H9 (cell line): Measurements from ENCODE around the gene CCNY. TPM values are rescaled to one million over a fixed set of nuclear protein-coding genes. Genes with fewer than 3 reads are reported as not detected.
A peak's percentile ranks its signal among the peaks of the same experiment; 100 is the strongest.

Experiments used
- DNase-seq: peaks from one replicate; pipeline ENCODE4 v3.0.0-alpha.2; 2017
- H2AFZ ChIP-seq: one replicate; pipeline ENCODE4 v1.6.1; 2013; ENCODE audit warnings: mild to moderate bottlenecking, low read length, control low read depth, moderate library complexity
- H2AK5ac ChIP-seq: 2 replicates; pipeline ENCODE4 v1.6.1; 2013; ENCODE audit warnings: low read length, control low read depth, mixed read lengths; ENCODE audit not compliant: insufficient read length
- H2BK120ac ChIP-seq: one replicate; pipeline ENCODE4 v1.6.1; 2013; ENCODE audit warnings: low read depth, mild to moderate bottlenecking, low read length, control low read depth, inconsistent platforms; ENCODE audit not compliant: poor library complexity, severe bottlenecking
- H2BK12ac ChIP-seq: 2 replicates; pipeline ENCODE4 v1.6.1; 2013; ENCODE audit warnings: low read length, control low read depth, mixed read lengths, low read depth; ENCODE audit not compliant: insufficient read length
- H2BK15ac ChIP-seq: 2 replicates; pipeline ENCODE4 v1.6.1; 2013; ENCODE audit warnings: low read depth, low read length, control low read depth
- H2BK20ac ChIP-seq: one replicate; pipeline ENCODE4 v1.6.1; 2013; ENCODE audit warnings: low read depth, mild to moderate bottlenecking, low read length, control low read depth, inconsistent platforms; ENCODE audit not compliant: poor library complexity, severe bottlenecking
- H2BK5ac ChIP-seq: 2 replicates; pipeline ENCODE4 v1.6.1; 2013; ENCODE audit warnings: low read length, control low read depth, mixed read lengths; ENCODE audit not compliant: insufficient read length
- H3K14ac ChIP-seq: 2 replicates; pipeline ENCODE4 v1.6.1; 2013; ENCODE audit warnings: low read length, control low read depth; ENCODE audit not compliant: insufficient read depth
- H3K18ac ChIP-seq: 2 replicates; pipeline ENCODE4 v1.6.1; 2013; ENCODE audit warnings: low read depth, mild to moderate bottlenecking, mixed read lengths, low read length, control low read depth; ENCODE audit not compliant: insufficient read length
- H3K23ac ChIP-seq: 2 replicates; pipeline ENCODE4 v1.6.1; 2013; ENCODE audit warnings: low read length, control low read depth, mixed read lengths, low read depth; ENCODE audit not compliant: insufficient read length
- H3K23me2 ChIP-seq: 2 replicates; pipeline ENCODE4 v1.6.1; 2013; ENCODE audit warnings: low read depth, mild to moderate bottlenecking, mixed read lengths, low read length, control low read depth; ENCODE audit not compliant: insufficient read length, poor library complexity, severe bottlenecking
- H3K27ac ChIP-seq: 2 replicates; pipeline ENCODE4 v1.5.1; 2013; ENCODE audit warnings: low read length, control low read depth, mixed read lengths, low read depth; ENCODE audit not compliant: insufficient read length
- H3K27me3 ChIP-seq: 2 replicates; pipeline ENCODE4 v1.6.1; 2013; ENCODE audit warnings: low read length, control low read depth, inconsistent platforms; ENCODE audit not compliant: insufficient read depth
- H3K4ac ChIP-seq: 2 replicates; pipeline ENCODE4 v1.6.1; 2013; ENCODE audit warnings: low read depth, mild to moderate bottlenecking, control low read depth, inconsistent platforms, low read length, moderate library complexity
- H3K4me1 ChIP-seq: 2 replicates; pipeline ENCODE4 v1.6.1; 2013; ENCODE audit warnings: low read length, control low read depth, inconsistent platforms; ENCODE audit not compliant: insufficient read depth
- H3K4me2 ChIP-seq: 2 replicates; pipeline ENCODE4 v1.6.1; 2013; ENCODE audit warnings: low read length, control low read depth, mixed read lengths; ENCODE audit not compliant: insufficient read length, insufficient read depth
- H3K56ac ChIP-seq: 2 replicates; pipeline ENCODE4 v1.6.1; 2013; ENCODE audit warnings: low read depth, mild to moderate bottlenecking, mixed read lengths, low read length, control low read depth; ENCODE audit not compliant: insufficient read length
- H3K79me1 ChIP-seq: 2 replicates; pipeline ENCODE4 v1.6.1; 2013; ENCODE audit warnings: low read depth, mild to moderate bottlenecking, moderate library complexity, low read length, control low read depth, inconsistent platforms; ENCODE audit not compliant: insufficient read depth, poor library complexity, severe bottlenecking
- H3K79me2 ChIP-seq: 2 replicates; pipeline ENCODE4 v1.6.1; 2013; ENCODE audit warnings: low read length, control low read depth, inconsistent platforms; ENCODE audit not compliant: insufficient read depth
- H3K9ac ChIP-seq: 2 replicates; pipeline ENCODE4 v1.6.1; 2013; ENCODE audit warnings: low read length, control low read depth, mixed read lengths; ENCODE audit not compliant: insufficient read length; ENCODE audit errors: extremely low read depth
- H3K9me3 ChIP-seq: one replicate; pipeline ENCODE4 v1.6.1; 2013; ENCODE audit warnings: low read depth, low read length, inconsistent platforms; ENCODE audit not compliant: control insufficient read depth
- H3T11ph ChIP-seq: one replicate; pipeline ENCODE4 v1.6.1; 2013; ENCODE audit warnings: mild to moderate bottlenecking, low read length, control low read depth, inconsistent platforms
- H4K20me1 ChIP-seq: one replicate; pipeline ENCODE4 v1.6.1; 2013; ENCODE audit not compliant: control insufficient read depth, insufficient read length, insufficient read depth
- H4K5ac ChIP-seq: 2 replicates; pipeline ENCODE4 v1.6.1; 2013; ENCODE audit warnings: low read depth, mild to moderate bottlenecking, mixed read lengths, low read length, control low read depth; ENCODE audit not compliant: insufficient read length
- H4K8ac ChIP-seq: replicated peaks from 2 replicates; pipeline ENCODE4 v1.6.1; 2013; ENCODE audit warnings: low read length, control low read depth, mixed read lengths, low read depth; ENCODE audit not compliant: insufficient read length
- H4K91ac ChIP-seq: 2 replicates; pipeline ENCODE4 v1.6.1; 2013; ENCODE audit warnings: low read depth, mild to moderate bottlenecking, moderate library complexity, mixed read lengths, low read length, control low read depth; ENCODE audit not compliant: insufficient read length
- H3K27ac Mint-ChIP-seq, 3 experiments: 2 replicates in 2 of 3; 3 replicates in 1 of 3; pipeline ENCODE4 v1.8.0; 2020 to 2021; ENCODE audit warnings: mixed read lengths in 3 of 3, mild to moderate bottlenecking in 1 of 3, moderate library complexity in 1 of 3
- H3K27me3 Mint-ChIP-seq: 2 replicates; pipeline ENCODE4 v1.8.0; 2021; ENCODE audit warnings: low read depth, mild to moderate bottlenecking, moderate library complexity, mixed read lengths
- H3K36me3 Mint-ChIP-seq, 3 experiments: 2 replicates in 2 of 3; 3 replicates in 1 of 3; pipeline ENCODE4 v1.8.0; 2020 to 2021; ENCODE audit warnings: low read depth in 3 of 3, mixed read lengths in 3 of 3; ENCODE audit not compliant: insufficient read depth in 1 of 3
- H3K4me1 Mint-ChIP-seq, 2 experiments: 2 replicates each; pipeline ENCODE4 v1.8.0; 2020; ENCODE audit warnings: mixed read lengths in 2 of 2
- H3K4me3 Mint-ChIP-seq, 2 experiments: 2 replicates in 1 of 2; 3 replicates in 1 of 2; pipeline ENCODE4 v1.8.0; 2020 to 2021; ENCODE audit warnings: mild to moderate bottlenecking in 2 of 2, mixed read lengths in 2 of 2, moderate library complexity in 1 of 2
- H3K9me3 Mint-ChIP-seq, 2 experiments: 2 replicates in 1 of 2; 3 replicates in 1 of 2; pipeline ENCODE4 v1.8.0; 2020; ENCODE audit warnings: mild to moderate bottlenecking in 2 of 2, mixed read lengths in 2 of 2, moderate library complexity in 1 of 2
- WGBS: extraction: QIAGEN DNeasy Blood & Tissue Kit; methylation state at CpG from one replicate; pipeline ENCODE4 v1.1.7; 2013; ENCODE audit warnings: missing lambda C conversion rate, low lambda C conversion rate, mixed read lengths; ENCODE audit not compliant: insufficient read length; ENCODE audit errors: extremely low coverage; 5-methylcytosine and 5-hydroxymethylcytosine counted together
- total RNA-seq: library from RNA; stranded (reverse); gene quantifications from 2 replicates; pipeline ENCODE4 v1.2.1, GENCODE V29; 2021
- TF ChIP-seq, protein P1 (sequence below): fragments of 200-600 bp; sonication (generic); conservative IDR thresholded peaks from 3 replicates; pipeline ENCODE4 v1.8.0; 2021; ENCODE audit warnings: antibody characterized with exemption, mild to moderate bottlenecking

The CCNY gene
- total RNA-seq, 1 experiment from 2014 or later, result 62.1 TPM

DNA sequence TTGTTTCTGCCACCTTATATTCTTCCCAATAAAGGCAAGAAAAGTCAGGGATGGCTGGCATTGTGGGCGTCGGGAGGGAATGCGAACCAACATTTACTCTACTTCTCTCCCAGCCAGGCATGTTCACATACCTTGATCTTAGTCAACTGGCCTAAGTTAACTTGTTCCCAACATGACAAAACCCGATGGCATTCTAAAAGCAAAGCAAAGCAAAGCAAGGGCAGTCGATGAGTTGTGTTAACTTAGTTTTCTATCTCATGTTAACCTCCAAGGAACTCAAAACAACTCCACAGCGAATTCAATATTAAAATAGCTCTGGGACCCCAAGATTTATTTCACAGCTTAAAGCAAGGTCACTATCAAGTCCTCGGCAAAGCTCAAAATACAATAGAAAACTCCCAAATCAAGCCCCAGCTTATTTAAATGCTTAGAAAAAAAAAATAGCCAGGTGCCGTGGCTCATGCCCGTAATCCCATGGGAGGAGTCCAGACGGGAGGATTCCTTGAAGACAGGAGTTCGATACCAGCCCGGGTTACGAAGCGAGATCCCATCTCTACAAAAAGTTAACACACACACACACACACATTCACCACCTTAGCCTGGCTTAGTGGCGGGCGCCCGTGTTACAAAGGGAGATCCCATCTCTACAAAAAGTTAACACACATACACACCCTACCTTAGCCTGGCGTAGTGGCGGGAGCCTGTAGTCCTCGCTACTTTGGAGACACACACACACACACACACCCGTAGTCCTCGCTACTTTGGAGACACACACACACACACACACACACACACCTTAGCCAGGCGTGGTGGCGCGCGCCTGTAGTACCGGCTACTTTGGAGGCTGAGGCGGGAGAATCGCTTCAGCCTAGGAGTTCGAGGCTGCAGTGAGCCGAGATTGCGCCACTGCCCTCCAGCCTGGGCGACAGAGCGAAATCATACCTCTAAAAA, 901 bp upstream of the CCNY start:
- Histone ChIP-seq H3K27me3 (no peaks in the 10 kb centered on the region), H3K9ac (no peak overlapping the region), H3K79me2 (peaks cover 4% of the 10 kb centered on the region; the same call in 1 of the 2 replicates), H3K4me1 (no peaks in the 10 kb centered on the region), H4K91ac (no peak overlapping the region), H3K23ac (no peak overlapping the region), H2BK120ac (no peak overlapping the region), H3K4ac (no peak overlapping the region), H2AK5ac (no peak overlapping the region), H2BK15ac (no peak overlapping the region), H3T11ph (no peak overlapping the region), H4K20me1 (no peaks in the 10 kb centered on the region), H3K9me3 (no peaks in the 10 kb centered on the region), H3K4me2 (peak overlapping the region; percentile 67), H2BK12ac (no peak overlapping the region), H3K79me1 (no peaks in the 10 kb centered on the region), H4K5ac (no peak overlapping the region), H3K56ac (no peak overlapping the region), H2BK5ac (no peak overlapping the region), H4K8ac (no peak overlapping the region), H3K18ac (no peak overlapping the region), H3K23me2 (no peaks in the 10 kb centered on the region), H2AFZ (no peak overlapping the region), H2BK20ac (no peak overlapping the region), H3K27ac (no peak overlapping the region), H3K14ac (peak overlapping the region; percentile 67; the same call in 1 of the 2 replicates)
- peaks cover 25 to 32% of the 10 kb centered on the region in 2 experiments for H3K4me1 Mint-ChIP-seq
- peak overlapping the region in 2 of 3 experiments; percentile 77 to 94; a peak in 3 of 7 replicates for H3K27ac Mint-ChIP-seq
- H3K36me3 Mint-ChIP-seq, result peaks cover 15 to 21% (median 20%) of the 10 kb centered on the region in 3 experiments
- H3K27me3 Mint-ChIP-seq, result no peaks in the 10 kb centered on the region
- H3K4me3 Mint-ChIP-seq, result peak overlapping the region; percentile 83 to 93
- no CpG with 5 or more reads among the region's 34 CpGs for WGBS
- DNase-seq, result peak; percentile 35
- H3K9me3 Mint-ChIP-seq, result peaks cover 3 to 17% of the 10 kb centered on the region in 2 experiments; a peak in 3 of 5 replicates
- TF ChIP-seq, protein P1, sequence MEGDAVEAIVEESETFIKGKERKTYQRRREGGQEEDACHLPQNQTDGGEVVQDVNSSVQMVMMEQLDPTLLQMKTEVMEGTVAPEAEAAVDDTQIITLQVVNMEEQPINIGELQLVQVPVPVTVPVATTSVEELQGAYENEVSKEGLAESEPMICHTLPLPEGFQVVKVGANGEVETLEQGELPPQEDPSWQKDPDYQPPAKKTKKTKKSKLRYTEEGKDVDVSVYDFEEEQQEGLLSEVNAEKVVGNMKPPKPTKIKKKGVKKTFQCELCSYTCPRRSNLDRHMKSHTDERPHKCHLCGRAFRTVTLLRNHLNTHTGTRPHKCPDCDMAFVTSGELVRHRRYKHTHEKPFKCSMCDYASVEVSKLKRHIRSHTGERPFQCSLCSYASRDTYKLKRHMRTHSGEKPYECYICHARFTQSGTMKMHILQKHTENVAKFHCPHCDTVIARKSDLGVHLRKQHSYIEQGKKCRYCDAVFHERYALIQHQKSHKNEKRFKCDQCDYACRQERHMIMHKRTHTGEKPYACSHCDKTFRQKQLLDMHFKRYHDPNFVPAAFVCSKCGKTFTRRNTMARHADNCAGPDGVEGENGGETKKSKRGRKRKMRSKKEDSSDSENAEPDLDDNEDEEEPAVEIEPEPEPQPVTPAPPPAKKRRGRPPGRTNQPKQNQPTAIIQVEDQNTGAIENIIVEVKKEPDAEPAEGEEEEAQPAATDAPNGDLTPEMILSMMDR, result no peak
